Amygdala (tissue), 56 donors: Measurements from ENCODE around the gene WDR91.

Source experiments
- DNase-seq, 56 donors: peaks; one replicate each; lab custom pipeline; 2025; lab: John Stamatoyannopoulos, UW

WDR91 gene

GRCh38 chr7:135201350-135201749, 10.0 kb downstream of the WDR91 start:
- no peak for DNase-seq

- DNase-seq: no peak
Measured at GRCh38 chr7:135200821-135201331, 10.4 kb downstream of the WDR91 start.

- DNase-seq: no peak
Measured at GRCh38 chr7:135199439-135199838, 11.9 kb downstream of the WDR91 start.

- no peak for DNase-seq
Measured at GRCh38 chr7:135197906-135198655, 13.2 kb downstream of the WDR91 start.

GRCh38 chr7:135197343-135197742, 14.0 kb downstream of the WDR91 start:
- DNase-seq: no peak

- no peak for DNase-seq
Measured at GRCh38 chr7:135195968-135196629, 15.2 kb downstream of the WDR91 start.

- DNase-seq: no peak
Measured at GRCh38 chr7:135195156-135195555, 16.2 kb downstream of the WDR91 start.

- DNase-seq: no peak
Measured at GRCh38 chr7:135194494-135195095, 16.7 kb downstream of the WDR91 start.

GRCh38 chr7:135193615-135194081, 17.7 kb downstream of the WDR91 start:
- no peak for DNase-seq

- DNase-seq: no peak
Measured at GRCh38 chr7:135192914-135193536, 18.3 kb downstream of the WDR91 start.

- DNase-seq: no peak
Measured at GRCh38 chr7:135190703-135191102, 20.6 kb downstream of the WDR91 start.

- no peak for DNase-seq
Measured at GRCh38 chr7:135189961-135190360, 21.4 kb downstream of the WDR91 start.

- DNase-seq: no peak
Measured at GRCh38 chr7:135189221-135189662, 22.1 kb downstream of the WDR91 start.

- no peak for DNase-seq
Measured at GRCh38 chr7:135188298-135188984, 22.9 kb downstream of the WDR91 start.

- no peak for DNase-seq
Measured at GRCh38 chr7:135186841-135187253, 24.5 kb downstream of the WDR91 start.

GRCh38 chr7:135186261-135186540, 25.1 kb downstream of the WDR91 start:
- DNase-seq: no peak

- DNase-seq: no peak
Measured at GRCh38 chr7:135185471-135186260, 25.7 kb downstream of the WDR91 start.

GRCh38 chr7:135184254-135184841, 27.0 kb downstream of the WDR91 start:
- no peak for DNase-seq

GRCh38 chr7:135183478-135183877, 27.8 kb downstream of the WDR91 start:
- no peak for DNase-seq
